ENCODE results near the gene LIPC.

The LIPC gene

DNA sequence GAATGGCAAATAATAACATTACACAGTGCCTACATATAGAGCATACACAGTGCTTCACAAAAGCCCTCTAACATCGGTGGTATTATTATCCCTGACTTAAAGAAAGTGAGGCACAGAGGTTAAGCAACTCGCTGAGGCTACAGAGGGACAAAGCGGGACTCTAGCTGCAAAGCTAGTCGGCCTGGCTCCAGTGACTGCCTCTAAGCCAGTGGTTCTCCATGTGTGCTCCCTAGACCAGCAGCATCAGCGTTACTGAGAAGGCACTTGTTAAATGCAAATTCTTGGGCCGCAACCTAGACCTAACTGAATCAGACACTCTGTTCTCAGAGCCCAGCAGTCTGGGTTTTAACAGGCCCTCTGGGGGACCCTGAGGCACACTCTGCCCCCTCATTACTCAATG is 33.1 kb upstream of the LIPC start:
- no peak for DNase-seq
- TF ChIP-seq POLR2A (IDR thresholded peaks at IDR 0.05; ENCODE audit: low read length) (no peak), GATA1 (IDR thresholded peaks at IDR 0.05; ENCODE audit: low read depth, low read length) (no peak)

DNA sequence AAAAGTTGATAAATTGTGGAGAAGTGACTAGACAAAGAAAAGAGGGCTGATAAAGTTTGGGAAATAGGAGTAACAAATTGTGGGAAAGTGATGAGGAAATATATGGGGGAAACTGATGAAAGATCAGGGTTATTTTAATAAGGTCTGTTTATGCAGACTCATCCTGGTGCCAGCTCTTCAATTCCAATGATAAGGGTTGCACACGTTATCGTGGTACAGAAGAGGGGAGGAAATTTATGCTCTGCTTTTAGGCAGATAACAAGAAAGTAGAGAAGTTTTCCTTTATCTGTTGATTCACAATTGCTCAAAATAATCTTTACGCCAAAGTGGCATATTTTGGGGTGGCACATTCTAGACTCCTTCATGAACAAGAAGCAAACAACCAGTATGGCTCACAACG is 32.1 kb upstream of the LIPC start:
- peak; percentile 29 to 69 for DNase-seq
- TF ChIP-seq GATA1 (IDR thresholded peaks at IDR 0.05; ENCODE audit: low read depth, low read length) (no peak), POLR2A (IDR thresholded peaks at IDR 0.05; ENCODE audit: low read length) (no peak)

DNA sequence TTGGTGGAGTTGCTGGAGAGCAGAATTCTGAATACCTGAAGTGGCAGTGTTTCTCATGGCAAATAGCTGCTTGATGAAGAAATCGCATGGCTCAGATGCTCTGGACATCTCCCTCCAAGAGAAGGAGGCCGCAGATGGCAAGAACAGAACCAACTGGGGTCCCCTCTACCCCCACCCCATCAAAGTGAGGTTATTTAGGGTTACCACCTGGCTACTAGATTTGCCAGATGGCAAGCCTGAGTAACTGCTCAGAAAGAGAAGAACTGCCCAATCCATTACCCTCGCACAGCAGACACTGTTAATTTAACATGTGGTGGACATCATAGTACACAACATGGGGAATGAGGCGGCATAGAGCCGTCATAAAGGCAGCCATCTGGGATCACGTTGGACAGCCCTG is 30.5 kb upstream of the LIPC start:
- TF ChIP-seq GATA1 (IDR thresholded peaks at IDR 0.05; ENCODE audit: low read depth, low read length) (no peak), POLR2A (IDR thresholded peaks at IDR 0.05; ENCODE audit: low read length) (no peak)
- DNase-seq: no peak

DNA sequence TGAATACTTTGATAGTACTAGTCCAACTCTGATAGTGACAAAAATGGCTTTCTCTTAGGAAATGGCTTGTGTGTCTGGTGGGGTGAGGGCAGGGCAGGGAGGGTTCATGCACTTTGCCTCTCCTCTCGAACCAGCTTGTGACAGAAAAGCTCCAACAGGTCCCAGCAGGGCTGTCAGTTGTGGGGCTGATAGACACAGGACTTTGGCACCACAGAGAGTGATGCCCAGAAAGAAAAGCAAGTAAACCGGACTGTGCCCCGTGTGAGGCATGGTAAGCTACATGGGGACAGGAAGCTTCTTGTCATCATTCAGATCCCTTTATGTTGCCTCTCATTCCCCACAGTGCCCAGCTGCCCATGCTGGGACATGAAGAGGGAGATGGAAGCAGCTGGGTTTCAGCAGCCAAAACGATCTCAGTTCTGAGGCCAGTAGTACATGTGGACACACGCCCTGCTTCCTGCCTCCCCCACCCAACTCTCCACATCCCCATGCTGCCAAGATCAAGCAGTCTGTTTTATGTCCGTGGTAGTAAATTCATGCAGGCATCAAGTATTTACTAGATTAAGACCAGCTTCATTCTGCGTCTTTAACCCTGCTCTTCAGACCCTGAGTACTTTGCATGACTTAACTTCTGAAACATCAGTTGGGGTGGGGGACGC is 29.7 kb upstream of the LIPC start:
- TF ChIP-seq GATA1 (IDR thresholded peaks at IDR 0.05; ENCODE audit: low read depth, low read length) (no peak), POLR2A (IDR thresholded peaks at IDR 0.05; ENCODE audit: low read length) (no peak)

DNA sequence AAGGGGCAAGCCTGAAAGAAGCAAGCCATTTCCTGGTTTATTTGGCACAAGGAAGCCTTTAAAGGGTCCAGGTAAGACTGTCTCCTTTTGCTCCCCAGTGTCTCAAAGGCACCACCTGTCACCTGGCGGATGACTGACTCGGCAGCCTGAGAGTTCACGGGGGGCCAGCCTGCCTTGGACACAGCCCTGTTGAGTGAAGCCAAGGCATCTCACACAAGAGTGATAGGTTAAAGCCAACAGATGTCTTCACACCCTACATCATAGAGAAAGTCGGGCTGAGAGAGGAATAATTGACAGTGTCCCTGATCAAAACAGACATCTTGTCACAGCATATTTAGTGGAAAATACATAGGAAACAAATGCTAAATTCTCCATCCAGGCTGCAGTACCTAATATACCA is 28.2 kb upstream of the LIPC start:
- DNase-seq: no peak
- TF ChIP-seq POLR2A (IDR thresholded peaks at IDR 0.05; ENCODE audit: low read length) (no peak), GATA1 (IDR thresholded peaks at IDR 0.05; ENCODE audit: low read depth, low read length) (no peak)

More for the DNA sequence above, 29.7 kb upstream of the LIPC start:
- no peak for DNase-seq

DNA sequence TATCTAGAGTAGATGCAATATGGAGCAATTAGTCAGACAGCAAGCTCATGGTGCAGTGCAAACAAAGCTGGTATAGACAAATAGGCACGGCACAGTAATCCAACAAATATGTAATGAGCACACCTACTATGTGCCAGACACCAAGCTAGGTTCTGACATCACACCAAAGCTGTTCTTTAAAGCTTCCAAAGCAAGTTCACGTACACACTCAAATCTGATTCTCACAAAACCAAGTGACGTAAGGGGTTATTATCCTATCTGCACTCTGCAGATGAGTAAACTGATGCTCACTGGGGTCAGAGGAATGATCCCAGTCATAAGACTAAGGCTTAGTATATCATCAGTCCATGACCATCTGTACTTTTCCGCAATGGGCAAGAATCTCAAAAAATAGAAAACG is 27.8 kb upstream of the LIPC start:
- DNase-seq: no peak
- no peak for TF ChIP-seq POLR2A (IDR thresholded peaks at IDR 0.05; ENCODE audit: low read length)
- no peak for TF ChIP-seq GATA1 (IDR thresholded peaks at IDR 0.05; ENCODE audit: low read depth, low read length)

DNA sequence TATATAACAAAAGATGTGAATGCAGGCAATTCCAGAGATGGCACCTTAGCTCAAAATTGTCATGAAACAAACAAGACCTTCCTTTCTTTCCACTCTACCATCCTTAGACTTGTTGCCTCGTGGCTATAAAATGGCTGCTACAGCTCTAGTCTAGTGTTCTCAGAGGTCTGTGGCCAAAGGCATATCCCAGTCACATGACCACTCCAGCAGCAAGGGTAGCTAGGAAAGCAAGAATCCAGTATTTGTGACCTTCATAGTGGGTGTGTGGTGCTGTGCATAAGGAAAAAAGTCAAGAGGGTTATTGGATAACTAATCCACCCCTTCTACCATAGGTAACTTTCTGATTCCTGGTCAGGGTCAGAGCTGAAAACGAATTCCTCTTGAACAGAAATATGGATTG is 27.1 kb upstream of the LIPC start:
- TF ChIP-seq POLR2A (IDR thresholded peaks at IDR 0.05; ENCODE audit: low read length): no peak
- TF ChIP-seq GATA1 (IDR thresholded peaks at IDR 0.05; ENCODE audit: low read depth, low read length): no peak
- DNase-seq: no peak

DNA sequence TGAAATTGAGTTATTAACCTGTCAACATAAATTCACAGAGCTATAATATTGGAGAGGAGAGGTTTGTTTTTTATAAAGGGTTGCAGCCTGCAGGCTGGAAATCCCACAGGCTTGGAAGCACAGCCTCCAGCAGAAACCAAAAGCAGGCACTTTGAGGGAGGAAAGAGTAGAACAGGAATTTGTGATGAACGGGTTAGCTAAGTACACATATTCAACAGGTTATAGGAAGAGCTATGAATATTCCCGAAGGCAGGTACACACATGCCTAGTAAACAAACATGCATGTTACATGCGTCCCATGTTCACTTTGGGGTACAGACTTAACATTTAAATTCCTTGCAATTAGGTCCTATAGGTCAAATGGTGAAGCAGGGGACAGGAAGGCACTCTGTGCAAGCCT is 25.9 kb upstream of the LIPC start:
- no peak for DNase-seq
- TF ChIP-seq POLR2A (IDR thresholded peaks at IDR 0.05; ENCODE audit: low read length) (no peak), GATA1 (IDR thresholded peaks at IDR 0.05; ENCODE audit: low read depth, low read length) (no peak)

DNA sequence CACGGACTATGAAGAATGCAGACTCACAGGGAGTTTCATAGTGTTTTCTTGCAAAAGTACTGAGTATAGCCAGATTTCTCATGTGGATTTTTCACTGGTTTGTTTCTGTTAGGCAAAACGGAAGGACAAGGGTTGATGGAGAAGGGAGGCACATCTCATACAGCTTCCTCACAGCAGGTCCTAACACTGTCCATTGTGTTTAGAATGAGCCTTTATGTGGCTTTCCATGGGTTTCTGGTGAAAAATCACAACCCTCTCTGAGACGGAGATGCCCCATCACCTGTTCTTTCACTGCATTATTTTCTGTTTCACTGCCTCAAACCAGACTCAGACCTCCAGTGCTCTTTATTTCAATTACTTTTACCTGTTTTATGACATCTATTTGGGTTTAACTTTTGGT is 25.0 kb upstream of the LIPC start:
- DNase-seq: no peak
- no peak for TF ChIP-seq POLR2A (IDR thresholded peaks at IDR 0.05; ENCODE audit: low read length)
- no peak for TF ChIP-seq GATA1 (IDR thresholded peaks at IDR 0.05; ENCODE audit: low read depth, low read length)

DNA sequence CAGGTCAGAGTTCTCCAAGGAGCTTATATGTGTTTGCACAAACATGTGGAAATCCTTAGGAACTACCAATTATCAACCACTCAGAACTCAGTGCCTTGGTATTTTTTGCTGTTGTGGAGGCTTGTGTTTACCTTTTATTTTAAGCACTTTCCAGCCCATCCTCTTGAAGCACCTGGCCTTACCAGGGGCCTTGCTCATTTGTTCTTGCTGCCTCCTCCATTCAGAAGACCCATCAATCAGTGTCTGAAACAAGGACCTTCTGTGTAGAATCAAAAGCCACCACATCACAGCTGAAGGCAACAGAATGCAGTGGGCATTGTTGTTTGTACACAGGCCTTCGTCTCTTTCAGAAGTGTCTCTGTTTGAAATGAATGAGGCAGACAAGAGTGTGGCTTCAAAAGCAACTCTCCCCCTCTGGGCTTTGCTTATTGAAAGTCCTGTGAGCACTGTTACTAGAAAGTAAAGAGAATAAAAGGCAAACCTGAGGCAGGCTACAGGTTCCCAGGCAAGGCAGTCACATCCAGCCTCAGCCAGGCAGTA is 24.5 kb upstream of the LIPC start:
- DNase-seq: no peak
- TF ChIP-seq POLR2A (IDR thresholded peaks at IDR 0.05; ENCODE audit: low read length): no peak
- no peak for TF ChIP-seq GATA1 (IDR thresholded peaks at IDR 0.05; ENCODE audit: low read depth, low read length)

DNA sequence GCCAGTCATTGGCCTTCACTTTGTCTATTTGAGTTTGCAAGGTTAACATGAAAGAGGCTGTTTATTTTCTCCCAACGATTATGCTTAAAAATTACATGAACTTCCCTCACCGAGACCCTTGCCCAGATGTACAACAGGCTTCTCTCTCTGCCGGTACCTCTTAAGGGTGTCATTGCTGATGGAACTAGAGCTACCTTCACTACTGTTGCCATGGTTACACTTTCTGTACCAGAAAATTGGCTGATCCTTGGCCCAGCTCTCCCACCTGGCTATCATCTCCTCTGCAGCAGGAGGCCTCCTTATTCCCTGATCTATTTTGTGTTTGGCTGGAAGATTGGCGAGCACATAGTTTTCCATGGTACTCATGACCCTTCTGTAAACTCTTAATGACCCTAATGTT is 24.0 kb upstream of the LIPC start:
- TF ChIP-seq POLR2A (IDR thresholded peaks at IDR 0.05; ENCODE audit: low read length): no peak
- no peak for TF ChIP-seq GATA1 (IDR thresholded peaks at IDR 0.05; ENCODE audit: low read depth, low read length)
- no peak for DNase-seq

DNA sequence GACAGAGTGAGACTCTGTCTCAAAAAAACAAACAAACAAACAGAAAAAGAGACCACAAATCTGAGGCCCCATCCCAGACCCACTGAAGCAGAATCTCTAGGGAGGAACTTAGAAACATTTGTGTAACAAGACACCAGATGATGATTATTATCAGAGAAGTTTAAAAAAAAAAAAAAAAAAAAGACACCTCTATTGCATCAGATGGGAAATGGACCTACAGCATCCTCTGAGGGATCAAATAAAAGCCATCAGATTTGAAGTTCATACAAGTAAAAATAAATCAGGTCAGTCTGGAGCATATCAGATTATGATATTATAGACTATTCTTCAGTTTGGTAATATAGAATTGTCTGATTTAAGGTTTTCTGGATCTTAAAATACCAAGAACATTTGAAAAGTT is 21.9 kb upstream of the LIPC start:
- TF ChIP-seq GATA1 (IDR thresholded peaks at IDR 0.05; ENCODE audit: low read depth, low read length) (no peak), POLR2A (IDR thresholded peaks at IDR 0.05; ENCODE audit: low read length) (no peak)
- DNase-seq: no peak

DNA sequence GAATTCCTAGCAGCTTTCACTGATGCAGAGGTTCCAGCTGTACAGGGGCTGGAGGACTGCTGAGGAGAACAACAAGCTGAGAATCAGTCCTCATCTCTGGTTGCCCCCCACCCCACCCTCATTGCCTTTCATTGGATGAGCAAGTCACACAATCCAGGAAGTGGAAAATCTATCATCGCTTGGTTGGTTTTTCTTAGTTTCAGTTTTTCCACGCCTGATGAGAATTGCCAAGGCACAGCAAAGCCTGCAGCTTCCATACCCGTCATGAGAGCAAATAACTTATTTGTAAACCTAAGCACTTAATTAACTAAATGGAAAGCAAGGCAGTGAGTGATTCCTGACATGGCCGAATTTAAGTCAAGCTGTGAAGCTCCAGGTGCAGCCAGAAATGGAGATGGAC is 21.4 kb upstream of the LIPC start:
- DNase-seq: no peak
- TF ChIP-seq POLR2A (IDR thresholded peaks at IDR 0.05; ENCODE audit: low read length) (no peak), GATA1 (IDR thresholded peaks at IDR 0.05; ENCODE audit: low read depth, low read length) (no peak)

DNA sequence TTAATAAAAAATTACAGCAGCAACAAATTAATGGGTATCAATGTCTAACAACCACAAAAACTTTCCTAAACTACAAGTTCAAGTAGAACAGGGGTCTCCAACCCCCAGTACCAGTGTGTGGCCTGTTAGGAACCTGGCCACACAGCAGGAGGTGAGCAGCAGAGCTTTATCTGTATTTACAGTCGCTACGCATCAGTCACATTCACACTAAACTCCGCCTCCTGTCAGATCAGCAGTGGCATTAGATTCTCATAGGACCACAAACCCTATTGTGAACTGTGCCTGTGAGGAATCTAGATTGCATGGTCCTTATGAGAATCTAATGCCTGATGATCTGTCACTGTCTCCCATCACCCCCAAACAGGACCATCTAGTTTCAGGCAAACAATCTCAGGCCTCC is 18.5 kb upstream of the LIPC start:
- no peak for TF ChIP-seq POLR2A (IDR thresholded peaks at IDR 0.05; ENCODE audit: low read length)
- no peak for TF ChIP-seq GATA1 (IDR thresholded peaks at IDR 0.05; ENCODE audit: low read depth, low read length)
- DNase-seq: no peak

DNA sequence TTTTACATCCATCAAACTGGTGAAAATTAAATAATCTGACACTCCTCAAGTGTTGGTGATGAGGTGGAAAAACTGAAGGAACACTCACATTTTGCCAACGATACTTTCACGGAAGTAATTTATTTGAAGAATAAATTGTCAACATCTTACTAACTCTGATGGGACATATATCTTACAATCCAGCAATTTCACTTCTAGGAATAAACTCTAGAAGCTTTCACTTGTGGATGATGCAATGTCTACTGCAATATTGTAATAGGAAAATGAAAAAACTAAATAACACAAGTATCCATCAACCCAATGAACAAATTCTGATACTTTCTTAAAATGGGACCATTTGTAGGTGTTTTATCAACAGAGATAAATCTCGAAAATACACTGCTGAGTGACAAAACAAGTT is 16.2 kb upstream of the LIPC start:
- peak in 1 of 2 experiments; percentile 45 for DNase-seq
- TF ChIP-seq POLR2A (IDR thresholded peaks at IDR 0.05; ENCODE audit: low read length) (no peak), GATA1 (IDR thresholded peaks at IDR 0.05; ENCODE audit: low read depth, low read length) (no peak)

Measured in erythroblast (primary cell).